DOHH2 (cell line): ENCODE data around the gene SERPINC1.

ENCODE experiments used
- CTCF ChIP-seq: fragments of 200-600 bp; sonication (generic); IDR thresholded peaks from one replicate; pipeline ENCODE4 v1.5.1; 2014; ENCODE audit warnings: antibody characterized with exemption, mild to moderate bottlenecking, low read depth, low read length; ENCODE audit not compliant: poor library complexity, severe bottlenecking
- EZH2phosphoT487 ChIP-seq: fragments of 200-600 bp; sonication (generic); IDR thresholded peaks from 2 replicates; pipeline ENCODE4 v1.6.1; 2017; ENCODE audit warnings: borderline replicate concordance, mild to moderate bottlenecking, antibody characterized with exemption, low read length, moderate library complexity, mixed read lengths

GRCh38 chr1:173863224-173864161, 53.6 kb downstream of the SERPINC1 start:
- TF ChIP-seq CTCF, result no peak
- no peak for TF ChIP-seq EZH2phosphoT487
